ENCODE results near the gene LRCH2. TPM values are rescaled to one million over a fixed set of nuclear protein-coding genes. Genes with fewer than 3 reads are reported as not detected.

The LRCH2 gene
- total and polyA plus RNA-seq, 2 of the 4 experiments (the other 2 are of a cell fraction): 2.6 to 4.3 TPM

DNA sequence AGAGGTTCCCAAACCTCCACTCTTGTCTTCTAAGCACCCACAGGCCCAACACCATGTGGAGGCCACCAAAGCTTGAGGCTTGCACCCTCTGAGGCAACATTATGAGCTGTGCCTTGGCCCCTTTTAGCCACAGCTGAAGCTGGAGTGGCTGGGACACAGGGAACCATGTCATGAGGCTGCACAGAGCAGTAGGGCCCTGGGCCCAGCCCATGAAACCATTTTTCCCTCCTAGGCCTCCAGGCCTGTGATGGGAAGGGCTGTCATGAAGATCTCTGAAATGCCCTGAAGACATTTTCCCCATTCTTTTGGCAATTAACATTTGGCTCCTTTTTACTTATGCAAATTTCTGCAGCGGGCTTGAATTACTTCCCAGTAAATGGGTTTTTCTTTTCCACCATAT lies 29.9 kb downstream of the LRCH2 start:
- Histone ChIP-seq H2AK9ac (replicated peaks; ENCODE audit: low read depth, low read length, poor library complexity) (no peak overlapping the region), H3K27me3 (ENCODE audit: control insufficient read depth, insufficient read depth, low read length) (peaks cover 1% of the 10 kb centered on the region), H4K91ac (ENCODE audit: insufficient read depth, low read depth, low read length) (no peak overlapping the region), H2BK15ac (ENCODE audit: low read depth, low read length) (no peak overlapping the region), H3K27ac (ENCODE audit: insufficient read depth, low read length) (no peak overlapping the region), H3K9ac (ENCODE audit: low read depth, low read length) (no peak overlapping the region), H3K9me1 (ENCODE audit: insufficient read depth, low read length) (no peaks in the 10 kb centered on the region), H4K20me1 (ENCODE audit: insufficient read depth, low read length) (no peaks in the 10 kb centered on the region), H3K56ac (ENCODE audit: extremely low read depth, insufficient read depth, low read length) (no peak overlapping the region), H3K4me1 (ENCODE audit: control insufficient read depth, insufficient read depth, low read length) (no peaks in the 10 kb centered on the region), H3K9me3 (ENCODE audit: control insufficient read depth, insufficient read depth, low read length) (peaks cover 5% of the 10 kb centered on the region; the same call in 1 of the 2 replicates), H3K14ac (replicated peaks; ENCODE audit: low read depth, low read length) (no peak overlapping the region), H2BK120ac (ENCODE audit: low read depth, low read length) (no peak overlapping the region), H3K4me2 (ENCODE audit: low read depth, low read length) (no peak overlapping the region), H3K4me3 (ENCODE audit: insufficient read depth, low read depth, low read length) (no peak overlapping the region), H4K5ac (ENCODE audit: low read depth, low read length) (no peak overlapping the region), H3K36me3 (ENCODE audit: control insufficient read depth, insufficient read depth, low read length) (no peaks in the 10 kb centered on the region), H3K4ac (ENCODE audit: low read depth, low read length) (no peak overlapping the region), H2AK5ac (ENCODE audit: low read depth, low read length) (no peak overlapping the region), H3K79me1 (ENCODE audit: low read depth in 1 of 2, low read length in 2 of 2) (peaks cover 0 to 3% of the 10 kb centered on the region in 2 experiments; a peak in 1 of 4 replicates), H4K8ac (ENCODE audit: low read depth in 2 of 2, low read length in 2 of 2) (no peak overlapping the region), H2AFZ (replicated peaks; ENCODE audit: low read length, poor library complexity) (no peak overlapping the region), H3K18ac (ENCODE audit: low read depth, low read length) (no peak overlapping the region), H2BK5ac (ENCODE audit: low read depth, low read length, poor library complexity, severe bottlenecking) (no peak overlapping the region), H3K23ac (ENCODE audit: low read depth, low read length) (no peak overlapping the region), H2BK20ac (ENCODE audit: low read depth, low read length) (no peak overlapping the region)
- no peak for TF ChIP-seq RCOR1 (IDR thresholded peaks at IDR 0.05; ENCODE audit: insufficient replicate concordance, low read length)
- in situ Hi-C loops (cut with MboI; ENCODE audit: low sequenced_read_pairs) (no loop called here), dilution Hi-C loops (cut with HindIII; ENCODE audit: low sequenced_read_pairs, unreplicated experiment) (no loop called here), intact Hi-C loops (cut with micrococcal nuclease) (no loop called here)
- ATAC-seq (ENCODE audit: low read depth): no peak
- CTCF ChIA-PET: no interaction called here
- no CpG with 5 or more reads among the region's 1 CpG for WGBS, 2 experiments (ENCODE audit: extremely low coverage in 2 of 2, insufficient read length in 1 of 2)
- no TSS peak for BruUV-seq (replicated peaks)
- no peak for DNase-seq
- POLR2A ChIA-PET (ENCODE audit: unreplicated experiment): no interaction called here
